Measurements from ENCODE around the gene STX4.

Gene STX4

DNA sequence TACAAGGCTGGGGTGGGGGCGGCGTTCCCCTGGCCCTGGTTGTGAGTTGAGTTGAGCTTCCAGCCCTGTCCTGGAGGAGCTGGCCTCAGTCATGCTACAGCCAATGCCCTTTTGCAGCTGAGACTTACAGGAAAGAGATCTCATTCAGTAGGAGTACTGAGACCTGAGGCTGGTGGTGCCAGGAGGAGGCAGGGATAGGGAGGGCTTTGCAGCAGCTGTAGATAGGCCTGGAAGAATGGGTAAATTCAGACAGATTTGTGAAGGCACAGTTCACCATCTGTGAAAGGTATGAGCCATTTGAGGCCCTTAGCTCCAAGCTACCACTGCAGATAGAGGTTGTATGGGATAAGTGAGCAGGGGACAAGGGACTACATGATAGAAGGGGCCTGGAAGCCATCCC lies 5.6 kb downstream of the STX4 start:
- no peak for DNase-seq

DNA sequence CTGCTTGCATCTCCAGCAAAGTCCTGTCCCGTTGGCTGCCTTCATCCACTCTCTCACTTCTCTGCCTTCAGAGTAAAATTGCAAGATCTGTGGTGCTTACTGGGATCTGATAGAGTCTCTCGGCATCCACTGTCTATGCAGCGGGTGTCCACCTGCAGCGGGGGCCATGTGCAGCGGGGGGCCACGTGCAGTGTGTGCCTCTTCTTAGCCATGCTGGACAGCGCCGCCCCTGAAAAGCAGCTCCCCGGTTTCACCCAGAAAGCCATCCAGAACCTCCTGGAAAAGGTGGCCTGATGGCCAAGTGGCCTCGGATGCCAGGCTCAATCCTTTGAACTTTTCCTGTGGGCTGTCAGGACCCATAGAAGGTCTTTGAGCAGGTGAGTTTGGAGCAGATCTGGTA lies 9.5 kb downstream of the STX4 start:
- Histone ChIP-seq H3K9me3 (no peaks in the 10 kb centered on the region), H3K27ac (no peak overlapping the region), H3K4me1 (no peaks in the 10 kb centered on the region), H3K4me3 (no peak overlapping the region), H3K27me3 (no peaks in the 10 kb centered on the region), H3K36me3 (peaks cover 47 to 57% (median 50%) of the 10 kb centered on the region in 3 donors)
- TF ChIP-seq, protein P1, sequence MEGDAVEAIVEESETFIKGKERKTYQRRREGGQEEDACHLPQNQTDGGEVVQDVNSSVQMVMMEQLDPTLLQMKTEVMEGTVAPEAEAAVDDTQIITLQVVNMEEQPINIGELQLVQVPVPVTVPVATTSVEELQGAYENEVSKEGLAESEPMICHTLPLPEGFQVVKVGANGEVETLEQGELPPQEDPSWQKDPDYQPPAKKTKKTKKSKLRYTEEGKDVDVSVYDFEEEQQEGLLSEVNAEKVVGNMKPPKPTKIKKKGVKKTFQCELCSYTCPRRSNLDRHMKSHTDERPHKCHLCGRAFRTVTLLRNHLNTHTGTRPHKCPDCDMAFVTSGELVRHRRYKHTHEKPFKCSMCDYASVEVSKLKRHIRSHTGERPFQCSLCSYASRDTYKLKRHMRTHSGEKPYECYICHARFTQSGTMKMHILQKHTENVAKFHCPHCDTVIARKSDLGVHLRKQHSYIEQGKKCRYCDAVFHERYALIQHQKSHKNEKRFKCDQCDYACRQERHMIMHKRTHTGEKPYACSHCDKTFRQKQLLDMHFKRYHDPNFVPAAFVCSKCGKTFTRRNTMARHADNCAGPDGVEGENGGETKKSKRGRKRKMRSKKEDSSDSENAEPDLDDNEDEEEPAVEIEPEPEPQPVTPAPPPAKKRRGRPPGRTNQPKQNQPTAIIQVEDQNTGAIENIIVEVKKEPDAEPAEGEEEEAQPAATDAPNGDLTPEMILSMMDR (IDR thresholded peaks at IDR 0.05), result no peak
- no peak for DNase-seq
- intact Hi-C loops (cut with DNase I; ENCODE audit: low total_unique reads), result no loop called here

More for the DNA sequence above, 5.6 kb downstream of the STX4 start:
- Histone ChIP-seq H3K27me3 (no peaks in the 10 kb centered on the region), H3K36me3 (peaks cover 47 to 77% (median 73%) of the 10 kb centered on the region in 3 donors), H3K27ac (no peak overlapping the region), H3K4me3 (no peak overlapping the region), H3K4me1 (peaks cover 0 to 15% (median 11%) of the 10 kb centered on the region in 4 donors), H3K9me3 (no peaks in the 10 kb centered on the region)
- TF ChIP-seq, protein P1 (IDR thresholded peaks at IDR 0.05), result no peak
- intact Hi-C loops (cut with DNase I; ENCODE audit: low total_unique reads), result loop anchor here (2.0 kb wide), 1 partner anchor 108 kb away; no protein-coding TSS in a partner anchor

- no peak overlapping the region for H3K4me3 ChIP-seq
- intact Hi-C loops (cut with DNase I; ENCODE audit: low total_unique reads), result no loop called here
- no peak overlapping the region for H3K27ac ChIP-seq
- no peaks in the 10 kb centered on the region for H3K4me1 ChIP-seq
- peaks cover 42 to 52% (median 45%) of the 10 kb centered on the region in 3 donors for H3K36me3 ChIP-seq
- no peak for DNase-seq
- H3K27me3 ChIP-seq, result no peaks in the 10 kb centered on the region
- no peaks in the 10 kb centered on the region for H3K9me3 ChIP-seq
- TF ChIP-seq, protein P1 (IDR thresholded peaks at IDR 0.05), result no peak
Measured at GRCh38 chr16:31043352-31043751, 10.0 kb downstream of the STX4 start.

- H3K9me3 ChIP-seq, result no peaks in the 10 kb centered on the region
- TF ChIP-seq, protein P1 (IDR thresholded peaks at IDR 0.05), result no peak
- no peak overlapping the region for H3K4me3 ChIP-seq
- no peak for DNase-seq
- H3K27me3 ChIP-seq, result no peaks in the 10 kb centered on the region
- no peak overlapping the region for H3K27ac ChIP-seq
- peaks cover 36 to 46% (median 39%) of the 10 kb centered on the region in 3 donors for H3K36me3 ChIP-seq
- H3K4me1 ChIP-seq, result no peaks in the 10 kb centered on the region
- intact Hi-C loops (cut with DNase I; ENCODE audit: low total_unique reads), result no loop called here
Measured at GRCh38 chr16:31043898-31044481, 10.6 kb downstream of the STX4 start.

DNA sequence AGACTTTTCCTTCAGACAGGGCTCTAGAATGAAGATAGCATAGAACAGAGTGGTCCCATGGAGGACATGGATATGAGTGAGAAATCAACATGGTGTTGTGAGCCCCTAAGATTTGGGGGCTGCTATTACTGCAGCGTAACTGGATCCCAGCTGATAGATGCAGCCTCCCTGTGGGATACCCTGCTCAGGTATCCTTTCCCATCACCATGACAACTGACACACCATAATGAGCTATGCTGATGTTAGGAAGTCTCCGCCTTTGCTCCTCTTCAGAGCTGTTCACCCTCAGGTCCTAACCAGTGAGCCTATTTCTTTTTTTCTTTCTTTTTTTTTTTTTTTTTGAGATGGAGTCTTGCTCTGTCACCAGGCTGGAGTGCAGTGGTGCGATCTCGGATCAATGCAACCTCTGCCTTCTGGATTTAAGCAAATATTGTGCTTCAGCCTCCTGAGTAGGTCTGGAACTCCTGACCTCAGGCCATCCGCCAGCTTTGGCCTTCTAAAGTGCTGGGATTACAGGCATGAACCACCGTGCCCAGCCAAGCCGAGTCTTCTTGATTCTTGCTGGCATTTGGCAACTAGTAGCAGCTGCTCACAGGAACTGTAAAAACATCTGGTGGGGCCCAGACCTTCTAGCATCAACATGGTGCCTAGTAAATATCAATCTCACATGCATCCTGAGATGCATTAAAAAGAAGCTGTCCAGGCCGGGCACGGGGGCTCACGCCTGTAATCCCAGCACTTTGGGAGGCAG lies 17.1 kb downstream of the STX4 start:
- no peaks in the 10 kb centered on the region for H3K27me3 ChIP-seq
- H3K4me1 ChIP-seq, result no peaks in the 10 kb centered on the region
- TF ChIP-seq, protein P1 (IDR thresholded peaks at IDR 0.05), result no peak
- no peaks in the 10 kb centered on the region for H3K9me3 ChIP-seq
- no peak overlapping the region for H3K4me3 ChIP-seq
- intact Hi-C loops (cut with DNase I; ENCODE audit: low total_unique reads), result no loop called here
- no peak overlapping the region for H3K27ac ChIP-seq
- no peaks in the 10 kb centered on the region for H3K36me3 ChIP-seq
- no peak for DNase-seq
